IMR-90 (cell line): Measurements from ENCODE around the gene TGFBI. TPM values are rescaled to one million over a fixed set of nuclear protein-coding genes. Genes with fewer than 3 reads are reported as not detected.

Source experiments
- ATAC-seq: fragments of 200-7000 bp; cut with Tn5 transposase; 2 replicates; pipeline ENCODE4 v1.9.1; 2020; ENCODE audit warnings: low read depth, mild to moderate bottlenecking, moderate library complexity
- BruUV-seq: library from RNA; stranded (reverse); fragments of 400-500 nt; replicated peaks from 2 replicates; lab custom pipeline; 2021; lab: Mats Ljungman, UMichigan
- CTCF ChIA-PET: fragments of 300-600 bp; formaldehyde crosslinking; extraction: SDS; loops from one replicate; lab custom pipeline; 2021; ENCODE audit warnings: antibody characterized with exemption; lab: Yijun Ruan, JAX
- POLR2A ChIA-PET: fragments of 300-600 bp; sonication (Branson Sonifier 250); formaldehyde crosslinking; loops from one replicate; lab custom pipeline; 2022; ENCODE audit warnings: antibody characterized with exemption; ENCODE audit not compliant: unreplicated experiment; lab: Charles Lee
- DNase-seq: peaks from one replicate; pipeline ENCODE4 v3.0.0; 2013
- H2AFZ ChIP-seq: replicated peaks from 2 replicates; pipeline ENCODE3; 2013; ENCODE audit warnings: low read length, mild to moderate bottlenecking; ENCODE audit not compliant: poor library complexity
- H2AK5ac ChIP-seq: 2 replicates; pipeline ENCODE4 v1.6.1; 2013; ENCODE audit warnings: low read depth, low read length, inconsistent platforms
- H2AK9ac ChIP-seq: replicated peaks from 2 replicates; pipeline ENCODE3; 2013; ENCODE audit warnings: mild to moderate bottlenecking, low read depth, low read length, moderate library complexity; ENCODE audit not compliant: poor library complexity
- H2BK120ac ChIP-seq: 2 replicates; pipeline ENCODE4 v1.6.1; 2013; ENCODE audit warnings: low read depth, low read length, inconsistent platforms
- H2BK15ac ChIP-seq: 3 replicates; pipeline ENCODE4 v1.6.1; 2013; ENCODE audit warnings: low read depth, low read length, inconsistent platforms
- H2BK20ac ChIP-seq: 2 replicates; pipeline ENCODE4 v1.6.1; 2013; ENCODE audit warnings: low read depth, mild to moderate bottlenecking, inconsistent platforms, low read length, moderate library complexity
- H2BK5ac ChIP-seq: 2 replicates; pipeline ENCODE4 v1.6.1; 2013; ENCODE audit warnings: mild to moderate bottlenecking, low read depth, low read length, inconsistent platforms; ENCODE audit not compliant: poor library complexity, severe bottlenecking
- H3K14ac ChIP-seq: replicated peaks from 2 replicates; pipeline ENCODE4 v1.6.1; 2013; ENCODE audit warnings: low read depth, low read length, inconsistent platforms
- H3K18ac ChIP-seq: 2 replicates; pipeline ENCODE4 v1.6.1; 2013; ENCODE audit warnings: low read depth, low read length, control low read depth
- H3K23ac ChIP-seq: 2 replicates; pipeline ENCODE4 v1.6.1; 2013; ENCODE audit warnings: low read depth, low read length, inconsistent platforms
- H3K27ac ChIP-seq: 2 replicates; pipeline ENCODE4 v1.5.1; 2013; ENCODE audit warnings: mild to moderate bottlenecking, control low read depth, low read length; ENCODE audit not compliant: insufficient read depth
- H3K27me3 ChIP-seq: 2 replicates; pipeline ENCODE4 v1.6.1; 2013; ENCODE audit warnings: low read length; ENCODE audit not compliant: control insufficient read depth, insufficient read depth
- H3K36me3 ChIP-seq: 2 replicates; pipeline ENCODE4 v1.6.1; 2013; ENCODE audit warnings: low read length, mixed read lengths; ENCODE audit not compliant: control insufficient read depth, insufficient read depth
- H3K4ac ChIP-seq: 2 replicates; pipeline ENCODE4 v1.6.1; 2013; ENCODE audit warnings: low read depth, low read length, inconsistent platforms
- H3K4me1 ChIP-seq: 2 replicates; pipeline ENCODE4 v1.6.1; 2013; ENCODE audit warnings: low read length, mixed read lengths; ENCODE audit not compliant: control insufficient read depth, insufficient read depth
- H3K4me2 ChIP-seq: 2 replicates; pipeline ENCODE4 v1.6.1; 2013; ENCODE audit warnings: low read depth, mild to moderate bottlenecking, control low read depth, low read length, moderate library complexity
- H3K4me3 ChIP-seq: 2 replicates; pipeline ENCODE4 v1.5.1; 2013; ENCODE audit warnings: low read depth, mild to moderate bottlenecking, control low read depth, low read length, moderate library complexity; ENCODE audit not compliant: insufficient read depth
- H3K56ac ChIP-seq: 2 replicates; pipeline ENCODE4 v1.6.1; 2013; ENCODE audit warnings: low read length, inconsistent platforms; ENCODE audit not compliant: insufficient read depth; ENCODE audit errors: extremely low read depth
- H3K79me1 ChIP-seq, 2 experiments: 2 replicates each; pipeline ENCODE4 v1.6.1; 2013; ENCODE audit warnings: low read length in 2 of 2, inconsistent platforms in 1 of 2, low read depth in 1 of 2
- H3K9ac ChIP-seq: 2 replicates; pipeline ENCODE4 v1.6.1; 2013; ENCODE audit warnings: low read depth, low read length, control low read depth
- H3K9me1 ChIP-seq: 2 replicates; pipeline ENCODE4 v1.6.1; 2013; ENCODE audit warnings: low read length, inconsistent platforms; ENCODE audit not compliant: insufficient read depth
- H3K9me3 ChIP-seq: 2 replicates; pipeline ENCODE4 v1.6.1; 2013; ENCODE audit warnings: low read length; ENCODE audit not compliant: control insufficient read depth, insufficient read depth
- H4K20me1 ChIP-seq: 2 replicates; pipeline ENCODE4 v1.6.1; 2013; ENCODE audit warnings: low read length, inconsistent platforms; ENCODE audit not compliant: insufficient read depth
- H4K5ac ChIP-seq: 2 replicates; pipeline ENCODE4 v1.6.1; 2013; ENCODE audit warnings: mild to moderate bottlenecking, low read depth, low read length, control low read depth
- H4K8ac ChIP-seq, 2 experiments: 2 replicates each; pipeline ENCODE4 v1.6.1; 2013; ENCODE audit warnings: low read depth in 2 of 2, low read length in 2 of 2, control low read depth in 1 of 2, inconsistent platforms in 1 of 2
- H4K91ac ChIP-seq: 2 replicates; pipeline ENCODE4 v1.6.1; 2013; ENCODE audit warnings: low read depth, low read length, inconsistent platforms; ENCODE audit not compliant: insufficient read depth
- BHLHE40 ChIP-seq: fragments of 150-350 bp; IDR thresholded peaks from 2 replicates; pipeline ENCODE4 v1.6.1; 2016; ENCODE audit warnings: mild to moderate bottlenecking, low read depth, low read length
- CHD1 ChIP-seq: IDR thresholded peaks from 2 replicates; pipeline ENCODE4 v1.6.1; 2012; ENCODE audit warnings: low read depth, low read length, improper control_type of control experiment
- CTCF ChIP-seq: conservative IDR thresholded peaks from 2 replicates; pipeline ENCODE4 v1.5.1; 2012; ENCODE audit warnings: mild to moderate bottlenecking, low read depth, low read length, improper control_type of control experiment
- MAZ ChIP-seq: IDR thresholded peaks from 2 replicates; pipeline ENCODE4 v1.6.1; 2012; ENCODE audit warnings: low read depth, mild to moderate bottlenecking, low read length, improper control_type of control experiment, moderate library complexity, borderline replicate concordance
- NFE2L2 ChIP-seq: fragments of 150-350 bp; IDR thresholded peaks from 2 replicates; pipeline ENCODE4 v1.6.1; 2016; ENCODE audit warnings: low read depth, mild to moderate bottlenecking, low read length
- POLR2A ChIP-seq: IDR thresholded peaks from 2 replicates; pipeline ENCODE4 v1.6.1; 2012; ENCODE audit warnings: mild to moderate bottlenecking, low read depth, low read length
- RAD21 ChIP-seq: IDR thresholded peaks from 2 replicates; pipeline ENCODE4 v1.6.1; 2012; ENCODE audit warnings: low read length, improper control_type of control experiment
- RCOR1 ChIP-seq: IDR thresholded peaks from 2 replicates; pipeline ENCODE4 v1.6.1; 2012; ENCODE audit warnings: mild to moderate bottlenecking, low read length, improper control_type of control experiment; ENCODE audit not compliant: insufficient replicate concordance
- SMC3 ChIP-seq: fragments of 150-350 bp; IDR thresholded peaks from 2 replicates; pipeline ENCODE4 v1.6.1; 2016; ENCODE audit warnings: low read depth, mild to moderate bottlenecking, antibody characterized with exemption, low read length, moderate library complexity
- WGBS, 2 experiments: methylation state at CpG; one replicate each; pipeline versions ENCODE4 v1.1.5 to v1.1.7; 2013; ENCODE audit warnings: missing lambda C conversion rate in 2 of 2; ENCODE audit not compliant: insufficient read length in 1 of 2; ENCODE audit errors: extremely low coverage in 2 of 2; 5-methylcytosine and 5-hydroxymethylcytosine counted together
- dilution Hi-C: fragments of 300-500 bp; cut with HindIII; formaldehyde crosslinking; loops from one replicate; pipeline ENCODE4 v1.14.3; 2018; ENCODE audit warnings: low sequenced_read_pairs; ENCODE audit not compliant: unreplicated experiment
- in situ Hi-C: fragments of 300-500 bp; cut with MboI; formaldehyde crosslinking; loops from 3 replicates; pipeline ENCODE4 v1.14.3; 2019; ENCODE audit warnings: low sequenced_read_pairs, inconsistent platforms, mixed read lengths
- intact Hi-C: fragments of 100-400 bp; cut with micrococcal nuclease; formaldehyde crosslinking; loops from 2 replicates; pipeline ENCODE4 v1.10.0; 2022
- polyA plus RNA-seq, 3 experiments: library from polyadenylated mRNA; depleted of rRNA; stranded (reverse); fragments of >200 nt; gene quantifications; 2 replicates each; pipeline ENCODE4 v1.2.3, GENCODE V29; 2012; ENCODE audit warnings: low replicate concordance in 1 of 3
- total RNA-seq: library from RNA; depleted of rRNA; stranded (reverse); fragments of >200 nt; gene quantifications from 2 replicates; pipeline ENCODE4 v1.2.3, GENCODE V29; 2012

TGFBI gene
- total and polyA plus RNA-seq, 2 of the 4 experiments (the other 2 are of a cell fraction), result 618 to 1,551 TPM

- Histone ChIP-seq H4K20me1 (no peaks in the 10 kb centered on the region), H3K23ac (peak overlapping the region; percentile 36), H3K18ac (peak overlapping the region; percentile 63), H4K8ac (peak overlapping the region; percentile 17 to 79; a peak in 3 of 4 replicates), H3K36me3 (no peaks in the 10 kb centered on the region), H2AK5ac (peak overlapping the region; percentile 73), H3K4ac (peak overlapping the region; percentile 86), H2AK9ac (peak overlapping the region; percentile 47), H2BK5ac (peak overlapping the region; percentile 79), H3K4me3 (no peak overlapping the region), H3K9ac (no peak overlapping the region), H3K27ac (peak overlapping the region; percentile 41), H4K5ac (peak overlapping the region; percentile 37), H2BK15ac (peak overlapping the region; percentile 68), H3K9me3 (no peaks in the 10 kb centered on the region), H3K56ac (peak overlapping the region; percentile 30), H4K91ac (peak overlapping the region; percentile 90), H3K9me1 (peaks cover 37% of the 10 kb centered on the region), H3K27me3 (no peaks in the 10 kb centered on the region), H3K79me1 (peaks cover 0 to 26% of the 10 kb centered on the region in 2 experiments; a peak in 2 of 4 replicates), H2BK120ac (peak overlapping the region; percentile 95), H2BK20ac (peak overlapping the region; percentile 90), H3K4me2 (no peak overlapping the region), H3K4me1 (peaks cover 35% of the 10 kb centered on the region), H2AFZ (peak overlapping the region; percentile 4), H3K14ac (peak overlapping the region; percentile 56)
- no peak for TF ChIP-seq SMC3
- TF ChIP-seq BHLHE40, result no peak
- no peak for TF ChIP-seq CTCF
- no peak for TF ChIP-seq CHD1
- 0 out of 2 replicates have a peak, but pooled peaks have one; percentile 1 for TF ChIP-seq POLR2A
- TF ChIP-seq RCOR1, result no peak
- no peak for TF ChIP-seq RAD21
- no peak for TF ChIP-seq NFE2L2
- no peak for TF ChIP-seq MAZ
- ATAC-seq (no peak), DNase-seq (no peak)
- no TSS peak for BruUV-seq
- in situ Hi-C loops (no loop called here), intact Hi-C loops (no loop called here), dilution Hi-C loops (no loop called here)
- WGBS, 2 experiments, result 79% methylated on average over 3 of the region's 6 CpGs; no CpG with 5 or more reads in 1 of the 2 experiments
- CTCF ChIA-PET, result interaction anchor here (0.5 to 2.2 kb wide), 3 partner anchors 21 to 224 kb away, joined by 3 to 6 read pairs (median 4); no protein-coding TSS in a partner anchor
- POLR2A ChIA-PET, result no interaction called here
These were observed 29.9 kb upstream of the TGFBI start for GRCh38 chr5:135998889-135999288.
